ENCODE measurements around the gene URGCP. TPM values are rescaled to one million over a fixed set of nuclear protein-coding genes. Genes with fewer than 3 reads are reported as not detected.
A peak's percentile ranks its signal among the peaks of the same experiment; 100 is the strongest.

Gene URGCP
- total and polyA plus RNA-seq, 8 donors: 12.1 to 27.5 (median 17.6) TPM

- intact Hi-C loops (cut with DNase I): no loop called here
Measured at GRCh38 chr7:43869006-43869866, 37.2 kb downstream of the URGCP start, which contains the start of gene MRPS24. TSS of gene MRPS24 (minus strand) at chr7:43869517. CDS start at chr7:43869495, 22 bp downstream.

GRCh38 chr7:43868681-43869005, 37.8 kb downstream of the URGCP start:
- H3K4me1 ChIP-seq: peaks cover 6 to 9% (median 8%) of the 10 kb centered on the region in 3 donors
- ATAC-seq (peak; percentile 4 to 17 (median 14)), DNase-seq (no peak), FAIRE-seq (no peak)
- WGBS, 2 donors: 0 to 4% methylated on average over 6 of the region's 6 CpGs
- H3K27me3 ChIP-seq: no peaks in the 10 kb centered on the region
- intact Hi-C loops (cut with DNase I): no loop called here
- no peaks in the 10 kb centered on the region for H3K9me3 ChIP-seq
- TF ChIP-seq CTCF (IDR thresholded peaks at IDR 0.05): no peak
- H3K36me3 ChIP-seq: peaks cover 0 to 6% (median 0%) of the 10 kb centered on the region in 3 donors
- H3K27ac ChIP-seq: peak overlapping the region in 3 of 4 donors; percentile 66 to 83 (median 74)
- H3K4me3 ChIP-seq: peak overlapping the region; percentile 41 to 74 (median 60)

More at GRCh38 chr7:43869006-43869866, 37.2 kb downstream of the URGCP start, which contains the start of gene MRPS24:
- ATAC-seq (peak; percentile 98 to 99 (median 99)), DNase-seq (peak; percentile 93 to 96 (median 94)), FAIRE-seq (no peak)
- peaks cover 0 to 6% (median 0%) of the 10 kb centered on the region in 3 donors for H3K36me3 ChIP-seq
- H3K4me1 ChIP-seq: peaks cover 6 to 10% (median 8%) of the 10 kb centered on the region in 3 donors
- H3K27me3 ChIP-seq: no peaks in the 10 kb centered on the region
- H3K27ac ChIP-seq: peak within 1 kb of the TSS; percentile 39 to 83 (median 70)
- H3K9me3 ChIP-seq: no peaks in the 10 kb centered on the region
- peak within 1 kb of the TSS; percentile 41 to 74 (median 60) for H3K4me3 ChIP-seq
- no peak for TF ChIP-seq CTCF (IDR thresholded peaks at IDR 0.05)
- WGBS, 2 donors: 1% methylated on average over 72 to 81 of the region's 81 CpGs

DNA sequence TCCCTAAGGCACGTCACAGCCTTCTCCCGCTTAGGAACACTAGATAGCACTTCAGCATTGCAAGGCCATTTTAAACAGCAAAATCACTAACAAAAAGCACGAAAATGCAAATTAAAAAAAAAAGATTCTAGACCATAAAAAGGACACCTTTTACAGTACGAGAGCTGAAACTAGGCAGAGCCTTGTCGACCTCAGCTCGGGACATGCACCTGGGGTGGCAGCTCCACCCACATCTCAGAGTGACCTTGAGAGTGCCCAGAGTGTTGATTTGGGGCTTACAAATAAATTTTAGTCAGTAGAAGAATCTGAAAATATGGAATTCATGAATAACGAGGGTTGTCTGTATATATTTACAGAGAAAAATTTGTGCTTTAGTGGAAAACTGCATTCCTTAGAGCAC, 38.2 kb downstream of the URGCP start:
- TF ChIP-seq CTCF (IDR thresholded peaks at IDR 0.05): no peak
- FAIRE-seq (no peak), ATAC-seq (peak in 2 of 4 donors; percentile 27 to 31), DNase-seq (no peak)
- Histone ChIP-seq H3K9me3 (no peaks in the 10 kb centered on the region), H3K27me3 (no peaks in the 10 kb centered on the region), H3K4me1 (peaks cover 6 to 8% (median 8%) of the 10 kb centered on the region in 3 donors), H3K36me3 (peaks cover 0 to 6% (median 0%) of the 10 kb centered on the region in 3 donors), H3K27ac (peak overlapping the region in 1 of 4 donors; percentile 83), H3K4me3 (peak overlapping the region in 3 of 4 donors; percentile 57 to 74 (median 64))
- intact Hi-C loops (cut with DNase I): no loop called here
- WGBS, 2 donors: 31 to 34% methylated on average over 7 of the region's 7 CpGs

GRCh38 chr7:43865277-43865676, 41.1 kb downstream of the URGCP start:
- FAIRE-seq (no peak), DNase-seq (no peak), ATAC-seq (no peak)
- Histone ChIP-seq H3K4me1 (peaks cover 6 to 8% (median 8%) of the 10 kb centered on the region in 3 donors), H3K27me3 (no peaks in the 10 kb centered on the region), H3K9me3 (no peaks in the 10 kb centered on the region), H3K36me3 (peaks cover 0 to 6% (median 0%) of the 10 kb centered on the region in 3 donors), H3K27ac (no peak overlapping the region), H3K4me3 (no peak overlapping the region)
- no peak for TF ChIP-seq CTCF (IDR thresholded peaks at IDR 0.05)
- intact Hi-C loops (cut with DNase I): no loop called here
- 84 to 85% methylated on average over 3 of the region's 3 CpGs for WGBS, 2 donors
